ENCODE measurements around the gene DNAJA3.

DNAJA3 gene

GRCh38 chr16:4442371-4442770 lies 16.7 kb downstream of the DNAJA3 start:
- H3K4me3 ChIP-seq (ENCODE audit: low read depth, low read length), result no peak overlapping the region
- no peak for DNase-seq (ENCODE audit: low read depth)
- TF ChIP-seq CTCF (IDR thresholded peaks at IDR 0.05; ENCODE audit: control insufficient read depth, extremely low read depth, insufficient read depth), result no peak

GRCh38 chr16:4443271-4443670 lies 17.6 kb downstream of the DNAJA3 start:
- DNase-seq (ENCODE audit: low read depth), result no peak
- TF ChIP-seq CTCF (IDR thresholded peaks at IDR 0.05; ENCODE audit: control insufficient read depth, extremely low read depth, insufficient read depth), result no peak
- H3K4me3 ChIP-seq (ENCODE audit: low read depth, low read length), result no peak overlapping the region

- DNase-seq (ENCODE audit: low read depth), result no peak
- no peak for TF ChIP-seq CTCF (IDR thresholded peaks at IDR 0.05; ENCODE audit: control insufficient read depth, extremely low read depth, insufficient read depth)
- H3K4me3 ChIP-seq (ENCODE audit: low read depth, low read length), result no peak overlapping the region
These were observed 18.3 kb downstream of the DNAJA3 start for GRCh38 chr16:4443986-4444385.

GRCh38 chr16:4450430-4450829 lies 24.8 kb downstream of the DNAJA3 start:
- DNase-seq (ENCODE audit: low read depth), result no peak
- TF ChIP-seq CTCF (IDR thresholded peaks at IDR 0.05; ENCODE audit: control insufficient read depth, extremely low read depth, insufficient read depth), result no peak
- H3K4me3 ChIP-seq (ENCODE audit: low read depth, low read length), result no peak overlapping the region

- H3K4me3 ChIP-seq (ENCODE audit: low read depth, low read length), result no peak overlapping the region
- no peak for TF ChIP-seq CTCF (IDR thresholded peaks at IDR 0.05; ENCODE audit: control insufficient read depth, extremely low read depth, insufficient read depth)
- DNase-seq (ENCODE audit: low read depth), result no peak
These were observed 25.4 kb downstream of the DNAJA3 start for GRCh38 chr16:4450931-4451519.

GRCh38 chr16:4452674-4453073 lies 27.0 kb downstream of the DNAJA3 start:
- DNase-seq (ENCODE audit: low read depth), result no peak
- TF ChIP-seq CTCF (IDR thresholded peaks at IDR 0.05; ENCODE audit: control insufficient read depth, extremely low read depth, insufficient read depth), result no peak

GRCh38 chr16:4454623-4455022 lies 29.0 kb downstream of the DNAJA3 start:
- H3K4me3 ChIP-seq (ENCODE audit: low read depth, low read length), result no peak overlapping the region
- TF ChIP-seq CTCF (IDR thresholded peaks at IDR 0.05; ENCODE audit: control insufficient read depth, extremely low read depth, insufficient read depth), result no peak
- DNase-seq (ENCODE audit: low read depth), result no peak

More at GRCh38 chr16:4452674-4453073, 27.0 kb downstream of the DNAJA3 start:
- no peak overlapping the region for H3K4me3 ChIP-seq (ENCODE audit: low read depth, low read length)

Measured in LNCaP clone FGC (cell line).